Mucosa of rectum (tissue), 2 donors: ENCODE results near the gene GRAMD4.

Source experiments
- H3K27ac ChIP-seq, 2 donors: one replicate each; pipeline ENCODE4 v1.7.0; 2013; ENCODE audit warnings: inconsistent platforms in 2 of 2, low read depth in 2 of 2, low read length in 2 of 2
- H3K27me3 ChIP-seq, 2 donors: one replicate each; pipeline ENCODE4 v1.7.0; 2013; ENCODE audit warnings: low read length in 2 of 2; ENCODE audit not compliant: control insufficient read depth in 2 of 2, insufficient read depth in 2 of 2
- H3K36me3 ChIP-seq, 2 donors: one replicate each; pipeline ENCODE4 v1.7.0; 2013; ENCODE audit warnings: low read length in 2 of 2; ENCODE audit not compliant: control insufficient read depth in 2 of 2, insufficient read depth in 2 of 2
- H3K4me1 ChIP-seq, 2 donors: one replicate each; pipeline ENCODE4 v1.7.0; 2013; ENCODE audit warnings: low read length in 2 of 2, mild to moderate bottlenecking in 1 of 2; ENCODE audit not compliant: control insufficient read depth in 2 of 2, insufficient read depth in 2 of 2
- H3K4me3 ChIP-seq, 2 donors: one replicate each; pipeline ENCODE4 v1.7.0; 2013; ENCODE audit warnings: low read length in 2 of 2
- H3K9ac ChIP-seq, 2 donors: one replicate each; pipeline ENCODE4 v1.7.0; 2013; ENCODE audit warnings: low read length in 2 of 2, low read depth in 1 of 2, mild to moderate bottlenecking in 1 of 2
- H3K9me3 ChIP-seq, 2 donors: one replicate each; pipeline ENCODE4 v1.7.0; 2013; ENCODE audit warnings: low read length in 2 of 2; ENCODE audit not compliant: control insufficient read depth in 2 of 2
- donor health status: healthy.
- donor health status: Normal muscosa, but diverticular disease.

Gene GRAMD4

GRCh38 chr22:46662226-46662625 lies 42.0 kb downstream of the GRAMD4 start:
- Histone ChIP-seq H3K27ac (no peak overlapping the region), H3K9ac (no peak overlapping the region), H3K4me3 (no peak overlapping the region), H3K27me3 (no peaks in the 10 kb centered on the region), H3K36me3 (peaks cover 45 to 49% of the 10 kb centered on the region in 2 donors), H3K4me1 (peaks cover 18 to 21% of the 10 kb centered on the region in 2 donors), H3K9me3 (no peaks in the 10 kb centered on the region)

- H3K36me3 ChIP-seq, result peaks cover 50 to 56% of the 10 kb centered on the region in 2 donors
Measured at GRCh38 chr22:46663001-46663400, 42.8 kb downstream of the GRAMD4 start.

DNA sequence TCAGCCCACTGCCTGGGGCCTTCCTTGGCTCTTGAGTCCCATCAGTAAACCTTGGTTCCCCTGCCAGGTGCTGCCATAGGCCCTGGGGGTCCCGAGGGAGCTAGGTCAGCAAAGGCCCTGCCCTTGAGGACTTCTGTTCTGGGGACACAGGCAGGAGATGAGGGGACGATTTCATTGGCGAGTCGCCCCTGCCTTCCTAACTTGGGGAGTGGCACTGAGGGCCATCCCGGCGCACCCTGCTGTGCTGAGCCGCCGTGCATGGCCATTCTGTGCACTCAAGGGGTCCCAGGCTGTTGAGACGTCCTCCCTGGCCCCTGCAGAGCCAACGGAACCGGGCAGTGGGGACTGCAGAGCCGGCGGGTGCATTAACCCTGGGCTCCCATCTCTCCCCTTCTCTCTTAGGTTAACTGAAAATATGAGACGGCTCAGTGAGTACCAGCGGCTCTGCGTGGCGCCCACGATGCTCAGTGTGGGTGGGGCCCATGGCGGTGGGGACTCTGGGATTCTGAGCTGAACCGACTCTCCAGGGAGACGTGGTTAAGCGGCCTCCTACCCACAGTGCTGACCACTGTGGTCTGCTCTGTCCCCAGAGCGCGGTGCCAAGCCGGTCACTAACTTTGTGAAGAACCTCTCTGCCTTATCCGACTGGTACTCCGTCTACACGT lies 43.4 kb downstream of the GRAMD4 start:
- Histone ChIP-seq H3K4me1 (peaks cover 18 to 21% of the 10 kb centered on the region in 2 donors), H3K27ac (no peak overlapping the region), H3K36me3 (peaks cover 53 to 59% of the 10 kb centered on the region in 2 donors), H3K4me3 (no peak overlapping the region), H3K27me3 (no peaks in the 10 kb centered on the region), H3K9me3 (no peaks in the 10 kb centered on the region), H3K9ac (no peak overlapping the region)

More at GRCh38 chr22:46663001-46663400, 42.8 kb downstream of the GRAMD4 start:
- H3K9me3 ChIP-seq, result no peaks in the 10 kb centered on the region
- H3K4me3 ChIP-seq, result no peak overlapping the region
- H3K27ac ChIP-seq, result no peak overlapping the region
- no peak overlapping the region for H3K9ac ChIP-seq
- H3K4me1 ChIP-seq, result peaks cover 18 to 21% of the 10 kb centered on the region in 2 donors
- H3K27me3 ChIP-seq, result no peaks in the 10 kb centered on the region

- Histone ChIP-seq H3K27me3 (no peaks in the 10 kb centered on the region), H3K4me1 (peaks cover 18 to 21% of the 10 kb centered on the region in 2 donors), H3K9me3 (no peaks in the 10 kb centered on the region), H3K9ac (no peak overlapping the region), H3K4me3 (no peak overlapping the region), H3K36me3 (peaks cover 52 to 67% of the 10 kb centered on the region in 2 donors), H3K27ac (no peak overlapping the region)
Measured at GRCh38 chr22:46664301-46664855, 44.2 kb downstream of the GRAMD4 start.

- Histone ChIP-seq H3K4me3 (no peak overlapping the region), H3K27me3 (no peaks in the 10 kb centered on the region), H3K36me3 (peaks cover 56 to 69% of the 10 kb centered on the region in 2 donors)
Measured at GRCh38 chr22:46665151-46665695, 45.0 kb downstream of the GRAMD4 start.

DNA sequence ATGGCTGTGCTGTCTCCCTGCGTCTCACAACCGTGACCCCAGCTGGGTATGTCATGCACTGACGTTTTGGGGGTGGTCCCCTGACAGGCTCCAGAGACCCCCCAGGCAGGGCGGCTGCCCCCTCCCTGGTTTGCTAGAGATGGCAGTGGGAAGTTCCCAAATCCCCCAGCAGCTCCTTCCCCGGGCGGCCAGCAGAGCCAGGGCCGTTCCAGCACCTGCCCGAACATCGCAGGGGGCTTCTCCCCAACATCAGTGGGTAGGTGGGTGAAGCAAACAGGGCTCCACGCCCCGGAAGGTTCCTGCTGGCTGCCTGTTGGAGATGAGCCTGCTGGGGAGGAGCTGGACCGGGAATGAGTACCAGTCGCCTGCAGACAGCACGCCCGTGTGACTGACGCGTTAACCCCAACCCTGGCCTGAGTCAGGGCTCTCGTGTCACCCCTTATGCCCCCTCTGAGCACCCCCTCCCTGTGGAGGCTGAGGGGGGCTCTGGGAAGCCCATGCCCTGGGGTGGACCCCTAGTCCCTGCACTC lies 45.6 kb downstream of the GRAMD4 start:
- Histone ChIP-seq H3K27me3 (no peaks in the 10 kb centered on the region), H3K9ac (no peak overlapping the region), H3K4me1 (peaks cover 9% of the 10 kb centered on the region in 2 donors), H3K36me3 (peaks cover 58 to 72% of the 10 kb centered on the region in 2 donors), H3K27ac (no peak overlapping the region), H3K4me3 (no peak overlapping the region), H3K9me3 (no peaks in the 10 kb centered on the region)

More at GRCh38 chr22:46665151-46665695, 45.0 kb downstream of the GRAMD4 start:
- Histone ChIP-seq H3K9me3 (no peaks in the 10 kb centered on the region), H3K27ac (no peak overlapping the region), H3K9ac (no peak overlapping the region), H3K4me1 (peaks cover 13 to 15% of the 10 kb centered on the region in 2 donors)

- H3K9me3 ChIP-seq, result no peaks in the 10 kb centered on the region
- H3K27me3 ChIP-seq, result no peaks in the 10 kb centered on the region
- H3K4me1 ChIP-seq, result peaks cover under 1 to 1% of the 10 kb centered on the region in 2 donors
- H3K9ac ChIP-seq, result no peak overlapping the region
- H3K4me3 ChIP-seq, result no peak overlapping the region
- peaks cover 54 to 72% of the 10 kb centered on the region in 2 donors for H3K36me3 ChIP-seq
- no peak overlapping the region for H3K27ac ChIP-seq
Measured at GRCh38 chr22:46666577-46667244, 46.5 kb downstream of the GRAMD4 start.

DNA sequence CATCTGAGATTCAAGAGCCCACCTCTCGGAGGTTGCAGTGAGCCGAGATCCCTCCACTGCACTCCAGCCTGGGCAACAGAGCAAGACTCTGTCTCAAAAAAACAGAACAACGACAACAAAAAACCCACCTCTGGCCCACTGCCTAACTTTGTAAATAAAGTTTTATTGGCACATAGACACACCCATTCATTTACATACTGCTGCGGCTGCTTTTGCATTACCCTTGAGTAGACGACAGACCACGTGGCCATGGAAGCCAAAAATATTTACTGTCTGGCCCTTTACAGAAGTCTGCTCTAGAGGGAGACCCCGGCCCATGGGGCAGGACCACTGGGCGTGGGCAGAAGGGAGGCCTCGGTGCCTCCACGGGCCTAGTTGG lies 47.0 kb downstream of the GRAMD4 start:
- no peaks in the 10 kb centered on the region for H3K27me3 ChIP-seq
- no peak overlapping the region for H3K4me3 ChIP-seq
- H3K9ac ChIP-seq, result no peak overlapping the region
- peaks cover 5% of the 10 kb centered on the region in 2 donors for H3K4me1 ChIP-seq
- no peak overlapping the region for H3K27ac ChIP-seq
- H3K36me3 ChIP-seq, result peaks cover 53 to 70% of the 10 kb centered on the region in 2 donors
- H3K9me3 ChIP-seq, result no peaks in the 10 kb centered on the region

GRCh38 chr22:46668116-46668515 lies 47.9 kb downstream of the GRAMD4 start:
- peaks cover 8 to 11% of the 10 kb centered on the region in 2 donors for H3K4me1 ChIP-seq
- no peaks in the 10 kb centered on the region for H3K27me3 ChIP-seq
- H3K9me3 ChIP-seq, result no peaks in the 10 kb centered on the region
- peaks cover 51 to 63% of the 10 kb centered on the region in 2 donors for H3K36me3 ChIP-seq
- no peak overlapping the region for H3K4me3 ChIP-seq
- H3K27ac ChIP-seq, result no peak overlapping the region
- no peak overlapping the region for H3K9ac ChIP-seq

DNA sequence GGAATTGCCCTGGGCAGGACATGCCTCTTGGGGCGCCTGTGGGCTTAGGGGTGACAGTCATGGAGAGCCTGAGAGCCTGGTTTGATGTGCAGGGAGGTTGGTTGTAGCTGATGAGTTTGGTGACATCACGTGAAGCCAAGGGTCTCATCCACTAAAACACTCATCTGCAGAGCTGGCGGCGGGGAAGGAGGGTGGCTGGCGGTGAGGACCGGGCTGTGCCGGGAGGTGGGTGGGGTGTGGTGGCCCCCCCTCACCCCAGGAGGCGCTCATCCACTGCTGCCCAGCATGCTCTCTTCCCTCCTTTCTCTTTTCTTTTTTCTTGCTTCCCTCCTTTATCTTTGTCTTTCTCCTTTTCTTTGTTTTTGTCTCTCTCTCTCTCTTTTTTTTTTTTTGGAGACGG lies 49.0 kb downstream of the GRAMD4 start:
- no peaks in the 10 kb centered on the region for H3K27me3 ChIP-seq
- peaks cover 54 to 63% of the 10 kb centered on the region in 2 donors for H3K36me3 ChIP-seq

More for the DNA sequence above, 49.0 kb downstream of the GRAMD4 start:
- H3K9me3 ChIP-seq, result no peaks in the 10 kb centered on the region
- no peak overlapping the region for H3K27ac ChIP-seq
- H3K4me3 ChIP-seq, result no peak overlapping the region
- no peak overlapping the region for H3K9ac ChIP-seq
- peaks cover 8 to 11% of the 10 kb centered on the region in 2 donors for H3K4me1 ChIP-seq
